SK-N-SH treated with all-trans-retinoic acid at 6 μM for 48 hours (cell line): ENCODE measurements around the gene DPEP2NB.
"Not testable (repeated sequence)": the region's sequence is repeated elsewhere in the genome, so short reads cannot be mapped to it uniquely, and the experiment has no call there.

Experiments used
- ATAC-seq: fragments of 200-7000 bp; cut with Tn5 transposase; 3 replicates; pipeline ENCODE4 v1.9.1; 2020; ENCODE audit warnings: mild to moderate bottlenecking, moderate library complexity
- ARNTL ChIP-seq: fragments of 450-650 bp; formaldehyde crosslinking; IDR thresholded peaks from 2 replicates; pipeline ENCODE4 v1.5.0; 2020; ENCODE audit warnings: low read depth, mild to moderate bottlenecking, moderate library complexity, borderline replicate concordance
- BACH2 ChIP-seq: fragments of 250-450 bp; sonication (Bioruptor Pico); IDR thresholded peaks from 2 replicates; pipeline ENCODE4 v1.9.0; 2021; ENCODE audit warnings: mild to moderate bottlenecking, borderline replicate concordance
- CSDC2 ChIP-seq: fragments of 250-450 bp; sonication (Bioruptor Pico); IDR thresholded peaks from 2 replicates; pipeline ENCODE4 v1.5.0; 2020; ENCODE audit warnings: mild to moderate bottlenecking, moderate library complexity
- ESRRG ChIP-seq: fragments of 250-450 bp; sonication (Bioruptor Pico); IDR thresholded peaks from 2 replicates; pipeline ENCODE4 v1.6.1; 2021; ENCODE audit warnings: mild to moderate bottlenecking
- GLIS3 ChIP-seq: fragments of 250-450 bp; sonication (Bioruptor Pico); IDR thresholded peaks from 2 replicates; pipeline ENCODE4 v1.5.0; 2020; ENCODE audit warnings: mild to moderate bottlenecking, moderate library complexity
- ISL1 ChIP-seq: fragments of 250-450 bp; sonication (Bioruptor Pico); IDR thresholded peaks from 2 replicates; pipeline ENCODE4 v2.1.2; 2022; ENCODE audit warnings: mild to moderate bottlenecking, moderate library complexity
- OSR1 ChIP-seq: fragments of 250-450 bp; sonication (Bioruptor Pico); IDR thresholded peaks from 2 replicates; pipeline ENCODE4 v1.8.0; 2022; ENCODE audit warnings: moderate library complexity, mild to moderate bottlenecking, inconsistent platforms
- PPARA ChIP-seq: fragments of 250-450 bp; sonication (Bioruptor Pico); IDR thresholded peaks from 2 replicates; pipeline ENCODE4 v1.5.0; 2020; ENCODE audit warnings: mild to moderate bottlenecking, borderline replicate concordance
- RARB ChIP-seq: fragments of 250-450 bp; sonication (Bioruptor Pico); IDR thresholded peaks from 2 replicates; pipeline ENCODE4 v1.8.0; 2021; ENCODE audit warnings: mild to moderate bottlenecking, moderate library complexity
- SNAI2 ChIP-seq: fragments of 250-450 bp; sonication (Bioruptor Pico); IDR thresholded peaks from 2 replicates; pipeline ENCODE4 v1.5.0; 2020; ENCODE audit warnings: mild to moderate bottlenecking, moderate library complexity
- TCF4 ChIP-seq: fragments of 250-450 bp; sonication (Bioruptor Pico); IDR thresholded peaks from 2 replicates; pipeline ENCODE4 v1.8.0; 2021; ENCODE audit warnings: mild to moderate bottlenecking, moderate library complexity, borderline replicate concordance
- TOX ChIP-seq: fragments of 250-450 bp; sonication (Bioruptor Pico); IDR thresholded peaks from 2 replicates; pipeline ENCODE4 v1.8.0; 2021; ENCODE audit warnings: mild to moderate bottlenecking, moderate library complexity, borderline replicate concordance
- ZC3H10 ChIP-seq: fragments of 250-450 bp; sonication (Bioruptor Pico); IDR thresholded peaks from 2 replicates; pipeline ENCODE4 v1.5.1; 2021; ENCODE audit warnings: mild to moderate bottlenecking, moderate library complexity
- ZFP3 ChIP-seq: fragments of 250-450 bp; sonication (Bioruptor Pico); IDR thresholded peaks from 2 replicates; pipeline ENCODE4 v1.5.0; 2020; ENCODE audit warnings: mild to moderate bottlenecking, moderate library complexity
- ZFP30 ChIP-seq: fragments of 450-650 bp; formaldehyde crosslinking; IDR thresholded peaks from 2 replicates; pipeline ENCODE4 v1.5.0; 2022; ENCODE audit warnings: mild to moderate bottlenecking, moderate library complexity
- ZNF565 ChIP-seq: fragments of 450-650 bp; formaldehyde crosslinking; conservative IDR thresholded peaks from 2 replicates; pipeline ENCODE4 v1.5.0; 2020; ENCODE audit warnings: low read depth, mild to moderate bottlenecking, moderate library complexity
- ZNF70 ChIP-seq: fragments of 450-650 bp; formaldehyde crosslinking; IDR thresholded peaks from 2 replicates; pipeline ENCODE4 v1.5.0; 2020; ENCODE audit warnings: mild to moderate bottlenecking, moderate library complexity
- ZNF8 ChIP-seq: fragments of 450-650 bp; formaldehyde crosslinking; IDR thresholded peaks from 2 replicates; pipeline ENCODE4 v1.5.0; 2020; ENCODE audit warnings: mild to moderate bottlenecking, moderate library complexity
- TF ChIP-seq, protein P1 (sequence below): fragments of 250-450 bp; sonication (Bioruptor Pico); IDR thresholded peaks from 2 replicates; pipeline ENCODE4 v1.5.1; 2020; ENCODE audit warnings: low read depth, mild to moderate bottlenecking, moderate library complexity
- TF ChIP-seq, protein P2 (sequence below): fragments of 250-450 bp; sonication (Bioruptor Pico); IDR thresholded peaks from 2 replicates; pipeline ENCODE4 v1.8.0; 2020; ENCODE audit warnings: mild to moderate bottlenecking, moderate library complexity, borderline replicate concordance
- TF ChIP-seq, protein P3 (sequence below): fragments of 250-450 bp; sonication (Bioruptor Pico); IDR thresholded peaks from 2 replicates; pipeline ENCODE4 v1.8.0; 2021; ENCODE audit warnings: low read depth, mild to moderate bottlenecking, moderate library complexity, borderline replicate concordance
- TF ChIP-seq, protein P4 (sequence below): fragments of 250-450 bp; sonication (Bioruptor Pico); IDR thresholded peaks from 2 replicates; pipeline ENCODE4 v1.5.1; 2021; ENCODE audit warnings: mild to moderate bottlenecking, moderate library complexity
- TF ChIP-seq, protein P5 (sequence below): fragments of 250-450 bp; sonication (Bioruptor Pico); IDR thresholded peaks from 2 replicates; pipeline ENCODE4 v1.5.0; 2020; ENCODE audit warnings: mild to moderate bottlenecking, moderate library complexity

Gene DPEP2NB

DNA sequence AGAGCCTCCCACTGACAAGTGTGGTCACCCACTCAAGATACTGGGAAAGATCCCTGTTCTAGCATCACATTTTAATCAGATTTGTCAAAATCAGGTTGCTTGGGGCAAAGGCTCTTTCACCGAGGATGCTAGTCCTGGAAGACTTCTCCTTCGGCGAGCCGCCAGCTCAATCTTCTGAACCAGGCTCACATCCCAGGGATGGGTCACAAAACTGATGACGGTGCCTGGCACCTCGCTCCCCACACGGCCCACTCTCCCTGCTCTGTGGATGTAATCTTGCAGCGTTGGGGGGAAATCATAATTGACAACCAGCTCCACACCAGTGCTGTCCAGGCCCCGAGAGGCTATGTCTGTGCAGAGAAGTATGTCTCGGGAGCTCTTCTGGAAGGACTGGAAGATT lies 5.8 kb upstream of the DPEP2NB start:
- TF ChIP-seq ESRRG (no peak), SNAI2 (CRISPR knock-in tag) (no peak), TCF4 (CRISPR knock-in tag) (no peak), BACH2 (no peak), ZC3H10 (CRISPR knock-in tag) (no peak), CSDC2 (CRISPR knock-in tag) (no peak)
- TF ChIP-seq, protein P1, sequence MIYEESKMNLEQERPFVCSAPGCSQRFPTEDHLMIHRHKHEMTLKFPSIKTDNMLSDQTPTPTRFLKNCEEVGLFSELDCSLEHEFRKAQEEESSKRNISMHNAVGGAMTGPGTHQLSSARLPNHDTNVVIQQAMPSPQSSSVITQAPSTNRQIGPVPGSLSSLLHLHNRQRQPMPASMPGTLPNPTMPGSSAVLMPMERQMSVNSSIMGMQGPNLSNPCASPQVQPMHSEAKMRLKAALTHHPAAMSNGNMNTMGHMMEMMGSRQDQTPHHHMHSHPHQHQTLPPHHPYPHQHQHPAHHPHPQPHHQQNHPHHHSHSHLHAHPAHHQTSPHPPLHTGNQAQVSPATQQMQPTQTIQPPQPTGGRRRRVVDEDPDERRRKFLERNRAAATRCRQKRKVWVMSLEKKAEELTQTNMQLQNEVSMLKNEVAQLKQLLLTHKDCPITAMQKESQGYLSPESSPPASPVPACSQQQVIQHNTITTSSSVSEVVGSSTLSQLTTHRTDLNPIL (CRISPR knock-in tag) = no peak
- ATAC-seq = no peak

DNA sequence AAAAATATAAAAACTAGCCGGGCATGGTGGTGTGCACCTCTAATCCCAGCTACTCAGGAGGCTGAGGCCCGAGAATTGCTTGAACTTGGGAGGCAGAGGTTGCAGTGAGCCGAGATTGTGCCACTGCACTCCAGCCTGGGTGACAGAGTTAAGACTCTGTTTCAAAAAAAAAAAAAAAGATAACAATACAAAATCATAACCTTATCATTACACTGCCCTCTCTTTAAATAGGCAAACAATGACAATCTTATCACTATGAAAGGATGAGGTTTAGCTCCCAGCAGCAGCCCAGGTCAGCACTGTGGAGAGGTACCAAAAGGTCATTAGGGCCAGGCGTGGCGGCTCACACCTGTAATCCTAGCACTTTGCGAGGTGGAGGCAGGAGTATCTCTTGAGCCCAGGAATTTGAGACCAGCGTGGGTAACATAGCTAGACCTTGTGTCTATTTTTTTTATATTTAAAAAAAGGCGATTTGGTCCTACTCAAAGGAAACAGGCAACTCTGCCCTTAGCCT lies 3.5 kb upstream of the DPEP2NB start:
- ATAC-seq = no peak
- TF ChIP-seq CSDC2 (CRISPR knock-in tag) (no peak), ZFP3 (CRISPR knock-in tag) (no peak), ZNF70 (CRISPR knock-in tag) (no peak), SNAI2 (CRISPR knock-in tag) (no peak), TOX (no peak), RARB (CRISPR knock-in tag) (no peak), ZFP30 (CRISPR knock-in tag) (no peak), ESRRG (no peak), PPARA (CRISPR knock-in tag) (no peak), ZNF8 (no peak), BACH2 (no peak), ZC3H10 (CRISPR knock-in tag) (no peak), TCF4 (CRISPR knock-in tag) (no peak), GLIS3 (CRISPR knock-in tag) (no peak)
- TF ChIP-seq, protein P2, sequence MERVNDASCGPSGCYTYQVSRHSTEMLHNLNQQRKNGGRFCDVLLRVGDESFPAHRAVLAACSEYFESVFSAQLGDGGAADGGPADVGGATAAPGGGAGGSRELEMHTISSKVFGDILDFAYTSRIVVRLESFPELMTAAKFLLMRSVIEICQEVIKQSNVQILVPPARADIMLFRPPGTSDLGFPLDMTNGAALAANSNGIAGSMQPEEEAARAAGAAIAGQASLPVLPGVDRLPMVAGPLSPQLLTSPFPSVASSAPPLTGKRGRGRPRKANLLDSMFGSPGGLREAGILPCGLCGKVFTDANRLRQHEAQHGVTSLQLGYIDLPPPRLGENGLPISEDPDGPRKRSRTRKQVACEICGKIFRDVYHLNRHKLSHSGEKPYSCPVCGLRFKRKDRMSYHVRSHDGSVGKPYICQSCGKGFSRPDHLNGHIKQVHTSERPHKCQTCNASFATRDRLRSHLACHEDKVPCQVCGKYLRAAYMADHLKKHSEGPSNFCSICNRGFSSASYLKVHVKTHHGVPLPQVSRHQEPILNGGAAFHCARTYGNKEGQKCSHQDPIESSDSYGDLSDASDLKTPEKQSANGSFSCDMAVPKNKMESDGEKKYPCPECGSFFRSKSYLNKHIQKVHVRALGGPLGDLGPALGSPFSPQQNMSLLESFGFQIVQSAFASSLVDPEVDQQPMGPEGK (CRISPR knock-in tag) = no peak
- TF ChIP-seq, protein P3, sequence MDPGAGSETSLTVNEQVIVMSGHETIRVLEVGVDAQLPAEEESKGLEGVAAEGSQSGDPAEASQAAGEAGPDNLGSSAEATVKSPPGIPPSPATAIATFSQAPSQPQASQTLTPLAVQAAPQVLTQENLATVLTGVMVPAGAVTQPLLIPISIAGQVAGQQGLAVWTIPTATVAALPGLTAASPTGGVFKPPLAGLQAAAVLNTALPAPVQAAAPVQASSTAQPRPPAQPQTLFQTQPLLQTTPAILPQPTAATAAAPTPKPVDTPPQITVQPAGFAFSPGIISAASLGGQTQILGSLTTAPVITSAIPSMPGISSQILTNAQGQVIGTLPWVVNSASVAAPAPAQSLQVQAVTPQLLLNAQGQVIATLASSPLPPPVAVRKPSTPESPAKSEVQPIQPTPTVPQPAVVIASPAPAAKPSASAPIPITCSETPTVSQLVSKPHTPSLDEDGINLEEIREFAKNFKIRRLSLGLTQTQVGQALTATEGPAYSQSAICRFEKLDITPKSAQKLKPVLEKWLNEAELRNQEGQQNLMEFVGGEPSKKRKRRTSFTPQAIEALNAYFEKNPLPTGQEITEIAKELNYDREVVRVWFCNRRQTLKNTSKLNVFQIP (CRISPR knock-in tag) = no peak
- TF ChIP-seq, protein P4, sequence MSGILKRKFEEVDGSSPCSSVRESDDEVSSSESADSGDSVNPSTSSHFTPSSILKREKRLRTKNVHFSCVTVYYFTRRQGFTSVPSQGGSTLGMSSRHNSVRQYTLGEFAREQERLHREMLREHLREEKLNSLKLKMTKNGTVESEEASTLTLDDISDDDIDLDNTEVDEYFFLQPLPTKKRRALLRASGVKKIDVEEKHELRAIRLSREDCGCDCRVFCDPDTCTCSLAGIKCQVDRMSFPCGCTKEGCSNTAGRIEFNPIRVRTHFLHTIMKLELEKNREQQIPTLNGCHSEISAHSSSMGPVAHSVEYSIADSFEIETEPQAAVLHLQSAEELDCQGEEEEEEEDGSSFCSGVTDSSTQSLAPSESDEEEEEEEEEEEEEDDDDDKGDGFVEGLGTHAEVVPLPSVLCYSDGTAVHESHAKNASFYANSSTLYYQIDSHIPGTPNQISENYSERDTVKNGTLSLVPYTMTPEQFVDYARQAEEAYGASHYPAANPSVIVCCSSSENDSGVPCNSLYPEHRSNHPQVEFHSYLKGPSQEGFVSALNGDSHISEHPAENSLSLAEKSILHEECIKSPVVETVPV = no peak

DNA sequence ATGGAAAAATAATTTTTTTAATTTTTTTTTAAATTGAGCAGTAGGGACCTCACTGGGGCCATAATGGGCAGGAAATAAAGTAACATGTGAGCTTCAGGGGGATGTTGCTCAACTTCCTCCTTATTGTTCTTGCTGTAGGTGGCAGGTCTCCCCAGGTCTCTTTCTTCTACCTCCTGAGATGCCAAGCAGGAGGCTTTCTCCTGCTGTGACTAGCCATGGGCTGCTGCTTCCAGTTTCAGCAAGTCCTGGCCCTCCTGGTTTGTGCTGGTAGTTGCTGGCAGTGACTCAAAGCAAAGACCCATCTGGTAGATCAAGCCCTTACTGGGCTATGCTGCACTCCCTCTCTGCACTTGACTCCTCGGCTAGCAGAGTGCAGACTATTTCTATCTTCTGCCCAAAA lies 2.3 kb downstream of the DPEP2NB start:
- TF ChIP-seq ESRRG = no peak
- TF ChIP-seq ZC3H10 (CRISPR knock-in tag) = no peak
- TF ChIP-seq, protein P1 (CRISPR knock-in tag) = no peak
- TF ChIP-seq GLIS3 (CRISPR knock-in tag) = no peak
- TF ChIP-seq, protein P4 = no peak
- no peak for TF ChIP-seq BACH2
- no peak for TF ChIP-seq ZNF70 (CRISPR knock-in tag)
- no peak for TF ChIP-seq TCF4 (CRISPR knock-in tag)
- TF ChIP-seq, protein P2 (CRISPR knock-in tag) = no peak
- TF ChIP-seq, protein P5, sequence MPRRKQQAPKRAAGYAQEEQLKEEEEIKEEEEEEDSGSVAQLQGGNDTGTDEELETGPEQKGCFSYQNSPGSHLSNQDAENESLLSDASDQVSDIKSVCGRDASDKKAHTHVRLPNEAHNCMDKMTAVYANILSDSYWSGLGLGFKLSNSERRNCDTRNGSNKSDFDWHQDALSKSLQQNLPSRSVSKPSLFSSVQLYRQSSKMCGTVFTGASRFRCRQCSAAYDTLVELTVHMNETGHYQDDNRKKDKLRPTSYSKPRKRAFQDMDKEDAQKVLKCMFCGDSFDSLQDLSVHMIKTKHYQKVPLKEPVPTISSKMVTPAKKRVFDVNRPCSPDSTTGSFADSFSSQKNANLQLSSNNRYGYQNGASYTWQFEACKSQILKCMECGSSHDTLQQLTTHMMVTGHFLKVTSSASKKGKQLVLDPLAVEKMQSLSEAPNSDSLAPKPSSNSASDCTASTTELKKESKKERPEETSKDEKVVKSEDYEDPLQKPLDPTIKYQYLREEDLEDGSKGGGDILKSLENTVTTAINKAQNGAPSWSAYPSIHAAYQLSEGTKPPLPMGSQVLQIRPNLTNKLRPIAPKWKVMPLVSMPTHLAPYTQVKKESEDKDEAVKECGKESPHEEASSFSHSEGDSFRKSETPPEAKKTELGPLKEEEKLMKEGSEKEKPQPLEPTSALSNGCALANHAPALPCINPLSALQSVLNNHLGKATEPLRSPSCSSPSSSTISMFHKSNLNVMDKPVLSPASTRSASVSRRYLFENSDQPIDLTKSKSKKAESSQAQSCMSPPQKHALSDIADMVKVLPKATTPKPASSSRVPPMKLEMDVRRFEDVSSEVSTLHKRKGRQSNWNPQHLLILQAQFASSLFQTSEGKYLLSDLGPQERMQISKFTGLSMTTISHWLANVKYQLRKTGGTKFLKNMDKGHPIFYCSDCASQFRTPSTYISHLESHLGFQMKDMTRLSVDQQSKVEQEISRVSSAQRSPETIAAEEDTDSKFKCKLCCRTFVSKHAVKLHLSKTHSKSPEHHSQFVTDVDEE (CRISPR knock-in tag) = no peak
- TF ChIP-seq TOX = no peak
- no peak for TF ChIP-seq OSR1 (CRISPR knock-in tag)
- TF ChIP-seq ARNTL (CRISPR knock-in tag) = no peak
- TF ChIP-seq RARB (CRISPR knock-in tag) = no peak
- TF ChIP-seq ISL1 (CRISPR knock-in tag) = no peak
- TF ChIP-seq CSDC2 (CRISPR knock-in tag) = no peak
- no peak for TF ChIP-seq PPARA (CRISPR knock-in tag)
- TF ChIP-seq ZNF565 (CRISPR knock-in tag) = no peak
- ATAC-seq = no peak

DNA sequence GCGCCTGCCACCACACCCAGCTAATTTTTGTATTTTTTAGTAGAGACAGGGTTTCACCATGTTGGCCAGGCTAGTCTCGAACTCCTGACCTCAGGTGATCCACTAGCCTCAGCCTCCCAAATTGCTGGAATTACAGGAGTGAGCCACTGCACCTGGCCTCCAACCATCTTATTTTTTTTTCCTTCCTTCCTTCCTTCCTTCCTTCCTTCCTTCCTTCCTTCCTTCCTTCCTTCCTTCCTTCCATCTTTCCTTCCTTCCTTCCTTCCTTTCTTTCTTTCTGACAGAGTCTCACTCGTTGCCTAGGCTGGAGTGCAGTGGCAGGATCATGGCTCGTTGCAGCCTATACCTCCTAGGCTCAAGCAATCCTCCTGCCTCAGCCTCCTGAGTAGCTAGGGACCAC lies 5.8 kb downstream of the DPEP2NB start:
- not testable (repeated sequence) for ATAC-seq
